Measurements from ENCODE around the gene NOD1.

DNA sequence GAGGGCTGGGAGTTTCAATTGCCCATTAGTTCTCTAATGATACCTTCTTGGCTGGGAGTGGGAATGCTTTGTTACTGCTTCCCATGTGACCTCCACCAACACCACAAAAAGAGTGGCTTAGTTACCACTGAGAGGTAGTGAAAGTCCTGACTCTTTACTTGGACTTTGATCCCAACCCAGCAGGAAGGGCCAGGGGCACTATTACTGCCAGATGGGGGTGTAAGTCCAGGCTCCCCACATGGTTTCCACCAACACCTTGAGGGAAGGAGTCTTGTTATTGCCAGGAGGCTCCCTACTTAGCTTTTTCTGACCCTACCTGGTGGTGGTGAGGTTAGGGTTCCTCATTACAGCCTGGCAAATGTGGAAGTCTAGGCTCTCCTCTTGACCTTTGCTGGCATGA is 14.6 kb upstream of the NOD1 start:
- TF ChIP-seq POLR2AphosphoS5 (IDR thresholded peaks at IDR 0.05) (no peak), POLR2A (IDR thresholded peaks at IDR 0.05) (no peak)

Data from prostate gland (tissue), 1 donor.